HK-2 (cell line): ENCODE data around the gene KRT1.
"Not testable (repeated sequence)": the region's sequence is repeated elsewhere in the genome, so short reads cannot be mapped to it uniquely, and the experiment has no call there.

Source experiments
- DNase-seq: peaks from one replicate; pipeline ENCODE4 v3.0.0-alpha.2; 2018; ENCODE audit not compliant: unreplicated experiment

The KRT1 gene

GRCh38 chr12:52680363-52680762 is at the start of gene KRT1:
TSS of gene KRT1 (minus strand) at chr12:52680407. CDS start at chr12:52680348, 59 bp downstream.
- no peak for DNase-seq

GRCh38 chr12:52729147-52729546 is 48.9 kb upstream of the KRT1 start:
- DNase-seq: no peak

GRCh38 chr12:52728374-52728773 is 48.2 kb upstream of the KRT1 start:
- no peak for DNase-seq

- DNase-seq: no peak
Observed at GRCh38 chr12:52727037-52727436, 46.8 kb upstream of the KRT1 start.

- DNase-seq: no peak
Observed at GRCh38 chr12:52726451-52726850, 46.2 kb upstream of the KRT1 start.

- DNase-seq: no peak
Observed at GRCh38 chr12:52724384-52724783, 44.2 kb upstream of the KRT1 start.

- DNase-seq: no peak
Observed at GRCh38 chr12:52722680-52723079, 42.5 kb upstream of the KRT1 start.

- no peak for DNase-seq
Observed at GRCh38 chr12:52721838-52722470, 41.7 kb upstream of the KRT1 start.

- DNase-seq: no peak
Observed at GRCh38 chr12:52720365-52720886, 40.2 kb upstream of the KRT1 start.

- DNase-seq: no peak
Observed at GRCh38 chr12:52716061-52716460, 35.9 kb upstream of the KRT1 start.

GRCh38 chr12:52715416-52715815 is 35.2 kb upstream of the KRT1 start:
- DNase-seq: no peak

- no peak for DNase-seq
Observed at GRCh38 chr12:52714887-52715281, 34.7 kb upstream of the KRT1 start.

- DNase-seq: no peak
Observed at GRCh38 chr12:52713960-52714886, 34.0 kb upstream of the KRT1 start.

- not testable (repeated sequence) for DNase-seq
Observed at GRCh38 chr12:52712122-52712521, 31.9 kb upstream of the KRT1 start.

GRCh38 chr12:52710730-52711129 is 30.5 kb upstream of the KRT1 start:
- no peak for DNase-seq

- DNase-seq: no peak
Observed at GRCh38 chr12:52708010-52708409, 27.8 kb upstream of the KRT1 start.

GRCh38 chr12:52704464-52704863 is 24.3 kb upstream of the KRT1 start:
- DNase-seq: no peak

- no peak for DNase-seq
Observed at GRCh38 chr12:52703878-52704277, 23.7 kb upstream of the KRT1 start.

- DNase-seq: no peak
Observed at GRCh38 chr12:52703424-52703823, 23.2 kb upstream of the KRT1 start, which contains the start of gene KRT77. TSS of gene KRT77 (minus strand) at chr12:52703524. CDS start at chr12:52703434, 90 bp downstream.

GRCh38 chr12:52702338-52702737 is 22.1 kb upstream of the KRT1 start:
- no peak for DNase-seq

- no peak for DNase-seq
Observed at GRCh38 chr12:52701281-52701680, 21.1 kb upstream of the KRT1 start.

GRCh38 chr12:52699960-52700359 is 19.8 kb upstream of the KRT1 start:
- no peak for DNase-seq

GRCh38 chr12:52699373-52699772 is 19.2 kb upstream of the KRT1 start:
- no peak for DNase-seq
